HG03103 (cell line): ENCODE results near the gene ROBO1.

Source experiments
- ATAC-seq: cut with Tn5 transposase; IDR thresholded peaks from one replicate; pipeline ENCODE4 v1.9.1; 2021; ENCODE audit warnings: low read depth; ENCODE audit not compliant: unreplicated experiment

The ROBO1 gene

GRCh38 chr3:79392479-79392878, 375.3 kb downstream of the ROBO1 start:
- ATAC-seq, result no peak

- ATAC-seq, result no peak
These were observed 377.4 kb downstream of the ROBO1 start for GRCh38 chr3:79390352-79390751.

GRCh38 chr3:79385211-79385610, 382.6 kb downstream of the ROBO1 start:
- ATAC-seq, result no peak

- ATAC-seq, result no peak
These were observed 384.3 kb downstream of the ROBO1 start for GRCh38 chr3:79383402-79384012.

- no peak for ATAC-seq
These were observed 387.2 kb downstream of the ROBO1 start for GRCh38 chr3:79380581-79380980.

- no peak for ATAC-seq
These were observed 389.7 kb downstream of the ROBO1 start for GRCh38 chr3:79378064-79378463.

GRCh38 chr3:79369306-79369705, 398.5 kb downstream of the ROBO1 start:
- ATAC-seq, result no peak

GRCh38 chr3:79368403-79368802, 399.4 kb downstream of the ROBO1 start:
- no peak for ATAC-seq

GRCh38 chr3:79367803-79368202, 400.0 kb downstream of the ROBO1 start:
- ATAC-seq, result no peak

GRCh38 chr3:79367066-79367465, 400.7 kb downstream of the ROBO1 start:
- no peak for ATAC-seq

GRCh38 chr3:79366414-79366813, 401.4 kb downstream of the ROBO1 start:
- no peak for ATAC-seq

GRCh38 chr3:79364784-79365183, 403.0 kb downstream of the ROBO1 start:
- no peak for ATAC-seq

- no peak for ATAC-seq
These were observed 405.1 kb downstream of the ROBO1 start for GRCh38 chr3:79362571-79363270.

- ATAC-seq, result no peak
These were observed 405.9 kb downstream of the ROBO1 start for GRCh38 chr3:79361748-79362378.

GRCh38 chr3:79358327-79358726, 409.5 kb downstream of the ROBO1 start:
- ATAC-seq, result no peak

- ATAC-seq, result no peak
These were observed 413.6 kb downstream of the ROBO1 start for GRCh38 chr3:79354179-79354688.

- ATAC-seq, result no peak
These were observed 416.1 kb downstream of the ROBO1 start for GRCh38 chr3:79351699-79352098.

GRCh38 chr3:79344876-79345871, 422.6 kb downstream of the ROBO1 start:
- no peak for ATAC-seq

- ATAC-seq, result no peak
These were observed 425.8 kb downstream of the ROBO1 start for GRCh38 chr3:79341961-79342360.

- ATAC-seq, result no peak
These were observed 428.0 kb downstream of the ROBO1 start for GRCh38 chr3:79339846-79340245.

- ATAC-seq, result no peak
These were observed 430.0 kb downstream of the ROBO1 start for GRCh38 chr3:79337798-79338197.
